CD4-positive, alpha-beta T cell treated with Interleukin-17A for 4 hours (primary cell): ENCODE results near the gene PLEKHA6.
"Not testable (repeated sequence)": the region's sequence is repeated elsewhere in the genome, so short reads cannot be mapped to it uniquely, and the experiment has no call there.

ENCODE experiments used
- DNase-seq: peaks from one replicate; pipeline ENCODE4 v3.0.0-alpha.2; 2020; ENCODE audit warnings: mixed read lengths

Gene PLEKHA6

DNA sequence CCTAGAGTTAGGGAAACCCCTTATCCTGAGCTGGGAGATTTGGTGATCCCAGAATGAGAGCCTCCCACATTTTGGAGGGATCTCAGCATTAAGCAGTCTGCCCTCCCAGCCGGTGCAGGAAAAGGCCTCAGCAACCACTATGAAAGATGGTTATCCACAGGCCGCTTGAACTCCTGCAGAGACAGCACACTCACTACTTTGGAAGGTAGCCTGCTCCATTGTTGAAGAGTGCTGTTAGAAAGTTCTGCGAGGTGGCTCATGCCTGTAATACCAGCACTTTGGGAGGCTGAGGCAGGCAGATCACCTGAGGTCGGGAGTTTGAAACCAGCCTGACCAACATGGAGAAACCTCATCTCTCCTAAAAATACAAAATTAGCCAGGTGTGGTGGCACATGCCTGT lies 48.8 kb downstream of the PLEKHA6 start:
- DNase-seq, result not testable (repeated sequence)

- no peak for DNase-seq
These were observed 51.6 kb downstream of the PLEKHA6 start for GRCh38 chr1:204308023-204308628.

- DNase-seq, result no peak
These were observed 52.3 kb downstream of the PLEKHA6 start for GRCh38 chr1:204307334-204307883.

DNA sequence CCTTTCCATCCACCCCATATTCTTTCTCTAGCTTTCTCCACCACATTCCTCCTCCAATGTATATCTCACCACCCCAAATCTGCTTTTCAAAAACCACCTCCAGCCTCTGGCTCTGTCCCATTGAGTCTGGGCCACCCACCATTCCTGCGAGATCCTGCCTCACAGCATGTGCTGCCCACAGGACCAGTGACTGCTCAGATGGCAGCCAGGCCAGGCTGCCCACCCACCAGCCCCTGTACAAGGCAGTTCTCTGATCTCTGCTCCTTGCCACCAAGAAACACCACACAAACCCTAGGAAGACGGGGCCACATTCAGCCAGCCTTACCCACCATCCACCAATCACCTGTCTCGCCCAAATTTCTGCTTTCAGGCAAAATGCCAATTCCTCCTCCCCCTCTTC lies 53.7 kb downstream of the PLEKHA6 start:
- no peak for DNase-seq

DNA sequence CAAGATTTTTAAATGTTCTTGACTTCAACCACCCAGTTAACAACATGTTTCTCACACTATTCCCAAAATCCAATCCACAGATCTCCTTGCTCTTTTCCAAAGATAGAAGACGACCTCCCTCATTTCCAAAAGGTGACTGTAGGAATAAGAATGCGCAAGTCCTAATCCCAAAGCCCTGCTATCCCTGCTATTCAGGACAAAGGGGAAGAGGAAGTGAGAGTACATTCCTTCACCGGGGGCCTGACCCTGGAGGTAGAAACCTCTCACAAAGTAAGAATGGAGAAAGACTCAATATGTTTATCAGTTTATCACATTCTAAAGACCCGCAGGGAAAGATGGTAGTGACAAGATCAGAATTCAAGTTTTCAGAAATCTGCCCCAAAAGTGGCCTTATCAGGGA lies 55.7 kb downstream of the PLEKHA6 start:
- no peak for DNase-seq

GRCh38 chr1:204302769-204303168 lies 57.0 kb downstream of the PLEKHA6 start:
- no peak for DNase-seq

DNA sequence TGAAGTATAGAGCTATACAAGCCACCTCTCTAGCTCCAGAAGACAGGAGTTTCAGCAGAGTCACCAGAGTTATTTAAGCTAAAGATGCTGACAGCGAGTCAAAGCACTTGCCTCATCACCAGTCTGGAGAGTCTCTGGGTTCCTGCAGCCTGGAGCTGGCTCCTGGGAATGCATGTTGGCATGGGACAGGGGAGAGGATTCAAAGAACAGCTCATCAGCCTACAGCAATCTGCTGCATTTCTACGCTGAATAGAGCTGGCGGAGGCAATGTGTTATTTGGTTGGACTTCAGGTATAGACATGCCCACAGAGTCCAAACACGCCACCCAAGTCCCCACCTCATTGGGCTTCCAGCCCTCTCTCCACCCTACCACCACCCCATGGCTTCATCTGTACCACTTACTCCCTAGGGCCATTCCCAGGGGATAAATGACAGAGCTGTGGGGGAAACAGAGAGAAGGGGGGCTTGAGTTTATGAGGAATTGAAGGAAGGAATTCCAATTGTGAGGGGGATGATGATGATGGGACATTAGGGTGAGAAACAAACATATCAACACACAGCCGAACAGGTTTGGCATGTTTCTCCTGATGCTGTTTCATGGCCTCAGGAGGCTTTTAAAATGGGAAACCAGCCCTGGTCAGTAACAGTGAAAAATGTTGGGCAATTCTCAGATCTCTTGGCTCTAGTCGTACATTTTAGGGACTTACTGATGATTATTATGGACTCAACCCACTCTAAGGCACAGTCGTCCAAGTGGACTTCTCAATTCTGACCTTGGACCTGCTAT lies 58.4 kb downstream of the PLEKHA6 start:
- no peak for DNase-seq

DNA sequence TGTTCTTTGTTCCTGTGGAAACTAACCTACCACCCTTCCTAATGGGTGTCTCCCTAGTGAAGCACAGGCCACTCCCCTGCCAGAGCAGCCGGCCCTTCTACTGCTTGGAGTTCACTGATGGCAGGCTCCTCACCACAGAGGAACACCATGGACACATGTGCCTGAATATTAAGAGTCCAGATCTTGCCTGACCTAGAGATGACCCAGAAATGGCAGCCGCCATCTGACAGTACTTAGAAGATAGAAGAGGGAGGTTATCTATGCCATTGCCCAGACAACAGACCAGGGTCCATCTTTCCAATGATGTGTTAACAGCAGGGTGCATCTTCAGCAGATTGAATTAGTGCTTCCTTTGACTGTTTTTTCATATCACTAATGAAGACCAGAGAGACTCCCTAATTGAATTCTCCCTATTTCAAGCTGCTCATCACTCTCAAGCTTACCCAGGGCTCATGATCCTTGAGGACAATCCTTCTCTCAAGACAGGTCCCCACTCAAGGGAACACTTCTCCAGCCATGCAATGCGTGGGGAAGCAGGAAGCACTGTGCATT lies 59.8 kb downstream of the PLEKHA6 start:
- no peak for DNase-seq

DNA sequence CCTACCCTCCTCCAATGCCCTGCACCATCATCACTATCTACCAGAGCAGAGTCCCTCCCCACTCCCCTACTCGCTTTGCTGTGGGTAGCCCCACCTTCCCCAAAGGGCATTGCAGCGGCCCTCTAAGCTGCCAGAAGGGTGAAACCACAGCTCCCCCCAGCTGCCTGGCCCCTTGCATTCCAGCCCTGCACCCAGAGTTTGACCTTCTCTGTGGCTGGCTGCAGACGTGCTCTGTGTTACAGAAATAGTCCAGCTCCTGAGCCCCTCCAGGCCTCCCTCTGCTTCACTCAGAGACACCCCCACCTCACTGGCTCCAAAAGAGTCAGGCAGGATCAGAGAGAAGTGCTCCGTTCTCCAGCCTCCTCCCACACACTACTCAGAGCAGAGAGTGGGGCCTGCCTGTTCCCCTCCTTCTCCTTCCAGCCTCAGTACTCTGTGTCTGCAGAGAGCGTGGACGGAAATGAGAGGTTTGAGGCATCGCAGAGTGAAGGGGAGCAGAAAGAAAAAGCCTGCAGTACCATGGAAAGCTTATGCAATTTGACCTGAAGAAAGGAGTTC lies 63.2 kb downstream of the PLEKHA6 start:
- no peak for DNase-seq

- no peak for DNase-seq
These were observed 64.1 kb downstream of the PLEKHA6 start for GRCh38 chr1:204295671-204296070.

DNA sequence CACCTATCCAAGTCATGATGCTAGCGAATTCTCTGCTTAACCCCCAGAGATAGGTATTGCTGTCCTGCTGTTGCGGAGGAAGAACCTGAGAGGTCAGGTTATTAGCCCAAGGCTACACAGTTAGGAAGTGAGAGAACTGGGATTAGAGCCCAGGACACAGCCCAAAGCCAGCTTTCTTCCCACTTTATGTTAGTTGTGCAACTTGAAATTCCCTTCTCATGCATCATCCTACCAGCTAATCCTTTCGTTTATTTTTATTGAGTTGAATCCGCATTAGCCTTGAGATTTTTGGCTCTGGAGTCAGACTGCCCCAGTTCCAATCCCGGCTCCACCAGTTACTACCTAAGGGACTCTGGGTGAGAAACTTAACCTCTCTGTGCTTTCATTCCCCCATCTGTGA lies 65.4 kb downstream of the PLEKHA6 start:
- DNase-seq, result no peak

DNA sequence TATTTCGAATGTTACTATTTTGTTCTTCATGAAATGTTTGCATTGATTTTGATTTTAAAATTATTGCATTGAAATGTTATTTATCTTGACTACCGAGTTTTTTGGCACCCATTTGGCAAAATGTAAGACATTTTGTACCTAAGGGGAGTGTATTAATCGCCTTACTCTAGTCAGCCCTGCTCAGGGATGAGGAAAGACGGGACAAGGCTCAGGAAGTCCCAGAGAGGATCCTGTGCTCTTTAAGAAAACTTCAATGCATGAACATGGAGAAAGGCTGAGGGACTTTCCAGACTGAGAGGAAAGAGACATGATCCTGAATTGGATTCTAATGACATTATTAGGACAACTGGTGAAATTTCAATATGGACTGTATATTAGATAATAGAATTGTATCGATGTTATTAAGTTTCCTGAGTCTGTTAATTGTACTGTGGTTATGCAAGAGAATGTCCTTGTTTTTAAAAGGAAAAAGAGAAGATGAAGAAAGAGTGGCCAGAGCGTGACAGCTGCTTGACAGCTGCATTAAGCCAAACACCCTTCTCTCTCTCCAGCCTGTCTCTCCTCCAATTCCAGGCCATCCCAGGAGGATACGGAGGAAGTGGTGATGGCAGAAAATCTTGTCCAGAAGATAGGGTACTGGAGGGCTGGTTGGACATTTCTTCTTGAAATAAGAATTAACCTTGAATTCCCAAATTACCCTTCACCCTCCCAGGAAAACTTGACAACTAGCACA lies 66.0 kb downstream of the PLEKHA6 start:
- no peak for DNase-seq

- DNase-seq, result no peak
These were observed 67.0 kb downstream of the PLEKHA6 start for GRCh38 chr1:204292740-204293139.

DNA sequence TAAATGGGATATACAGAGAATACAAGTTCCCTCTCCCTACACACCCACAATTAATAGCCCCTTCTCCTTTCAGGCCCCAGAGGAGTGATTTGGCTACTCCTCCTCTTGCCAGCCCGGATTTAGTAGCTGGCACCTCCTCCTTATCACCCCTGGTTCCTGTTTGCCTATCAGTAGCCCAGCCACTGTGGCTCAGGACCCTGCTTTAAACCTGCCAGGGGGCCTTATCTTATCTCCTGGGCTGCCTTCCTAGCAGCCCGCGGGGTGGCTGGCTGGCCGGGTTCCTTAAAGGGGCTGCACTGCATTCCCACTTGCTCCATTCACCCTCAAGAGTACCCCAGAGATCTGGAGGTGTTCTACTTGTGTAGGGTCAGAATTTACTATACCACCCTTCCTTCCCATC lies 70.4 kb downstream of the PLEKHA6 start:
- DNase-seq, result no peak

DNA sequence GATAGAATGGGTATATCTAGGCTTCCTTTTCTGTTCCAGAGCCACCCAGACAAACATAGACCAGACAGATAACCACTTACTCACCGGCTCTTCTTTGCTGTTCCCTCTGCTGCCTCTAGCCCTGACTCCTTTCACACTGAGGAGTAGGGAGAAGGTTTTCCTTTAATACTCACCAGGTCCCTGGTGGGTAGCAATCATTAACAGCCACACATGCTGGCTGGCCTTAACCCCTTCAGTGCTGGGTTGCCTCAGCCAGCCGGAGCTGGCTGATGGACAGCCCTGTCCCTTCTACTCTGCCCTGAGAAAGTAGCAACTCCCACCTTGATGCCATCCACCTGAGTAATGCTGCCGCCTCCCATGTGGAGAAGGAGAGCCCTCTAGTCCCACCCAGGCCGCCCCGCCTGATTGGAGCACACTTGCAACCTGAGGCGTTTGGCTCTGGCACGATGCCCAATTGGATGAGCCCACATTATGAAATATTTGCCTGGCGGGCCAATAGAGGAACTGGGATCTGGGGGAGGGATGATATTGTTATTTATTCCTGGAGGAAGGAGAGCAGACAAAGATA lies 71.6 kb downstream of the PLEKHA6 start:
- no peak for DNase-seq

GRCh38 chr1:204287466-204287891 lies 72.2 kb downstream of the PLEKHA6 start:
- no peak for DNase-seq

DNA sequence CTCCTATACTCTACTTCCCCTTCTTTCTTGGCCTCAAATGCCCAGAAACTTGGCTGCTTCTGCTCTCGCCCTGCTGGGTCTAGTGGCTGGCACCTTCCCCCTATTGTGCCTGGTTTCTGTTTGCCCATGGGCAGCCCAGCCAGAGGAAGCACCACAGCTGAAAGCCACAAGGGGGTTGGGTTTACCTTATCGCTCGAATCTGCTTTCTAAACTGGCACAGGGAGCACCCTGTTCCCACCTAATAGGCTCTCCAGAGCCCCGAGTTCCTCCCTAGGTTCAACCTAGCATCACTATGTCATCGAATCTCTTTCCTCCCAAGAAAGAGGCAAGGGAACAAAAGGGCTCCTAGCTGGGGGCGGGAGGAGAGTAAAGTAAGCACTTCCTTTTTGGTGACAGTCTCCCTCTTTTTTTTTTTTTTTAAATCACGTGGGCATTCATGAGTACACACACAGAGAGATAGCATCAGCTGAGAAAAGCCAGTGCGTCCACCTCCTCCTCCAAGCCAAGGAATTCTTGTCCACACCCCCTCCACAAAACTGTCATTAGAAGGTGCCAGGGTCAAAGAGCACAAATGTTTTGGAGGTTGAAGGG lies 72.8 kb downstream of the PLEKHA6 start:
- DNase-seq, result peak; percentile 52

GRCh38 chr1:204286315-204286714 lies 73.4 kb downstream of the PLEKHA6 start:
- DNase-seq, result no peak

DNA sequence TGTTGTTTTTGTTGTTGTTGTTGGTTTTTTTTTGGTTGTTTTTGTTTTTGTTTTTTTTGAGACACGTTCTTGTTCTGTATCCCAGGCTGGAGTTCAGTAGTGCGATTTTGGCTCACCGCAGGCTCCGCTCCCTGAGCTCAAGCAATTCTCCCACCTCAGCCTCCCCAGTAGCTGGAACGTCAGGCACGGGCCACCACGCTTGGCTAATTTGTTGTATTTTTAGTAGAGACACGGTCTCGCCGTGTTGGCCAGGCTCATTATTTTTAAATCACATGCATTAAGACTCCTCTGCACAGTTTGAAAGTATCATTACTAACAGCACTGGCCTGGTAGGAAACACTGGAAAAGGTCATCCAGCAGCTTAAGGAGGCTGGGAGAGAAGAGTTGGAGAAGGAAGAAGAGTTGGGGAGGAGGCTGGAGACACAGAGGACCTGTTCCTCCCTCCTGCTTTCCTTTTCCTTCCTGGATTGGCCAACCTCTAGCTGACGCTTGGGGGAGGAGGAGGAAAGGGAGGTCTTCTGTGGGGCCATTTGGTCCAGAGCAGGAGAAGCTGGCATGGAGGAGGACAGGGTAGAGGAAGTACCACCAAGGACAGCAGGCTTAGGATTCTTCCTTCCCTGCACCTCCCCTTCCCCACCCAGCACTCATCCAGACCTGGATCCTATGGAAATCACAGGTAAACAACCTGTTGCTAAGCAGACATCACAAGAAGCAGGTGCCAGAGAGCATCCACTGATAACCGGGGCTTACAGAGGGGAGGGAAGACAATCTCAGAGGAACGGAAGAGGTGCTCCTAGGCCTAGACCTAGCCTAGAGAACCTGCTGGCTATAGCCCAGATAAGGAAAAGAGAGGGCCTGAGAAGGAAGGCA lies 74.1 kb downstream of the PLEKHA6 start:
- DNase-seq, result no peak

- no peak for DNase-seq
These were observed 74.8 kb downstream of the PLEKHA6 start for GRCh38 chr1:204284929-204285328.
